HG02623 (cell line): ENCODE measurements around the gene EZH2.

Source experiments
- ATAC-seq: cut with Tn5 transposase; IDR thresholded peaks from one replicate; pipeline ENCODE4 v1.9.1; 2021; ENCODE audit warnings: moderate library complexity; ENCODE audit not compliant: unreplicated experiment

Gene EZH2

DNA sequence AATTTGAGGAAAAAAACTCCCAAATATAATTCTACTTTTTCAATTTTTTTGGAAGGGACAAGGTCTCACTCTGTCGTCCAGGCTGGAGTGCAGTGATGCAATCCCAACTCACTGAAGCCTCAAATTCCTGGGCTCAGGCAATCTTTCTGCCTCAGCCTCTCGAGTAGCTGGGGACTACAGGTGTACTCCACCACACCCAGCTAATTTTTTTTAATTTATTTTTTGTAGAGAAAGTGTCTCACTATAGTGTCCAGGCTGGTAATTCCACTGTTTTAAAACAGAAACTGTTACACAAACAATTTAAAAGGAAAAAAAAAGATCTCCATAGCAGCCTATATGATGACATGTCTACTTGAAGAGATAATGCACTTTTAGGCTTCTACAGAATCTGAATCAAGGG, 25.6 kb downstream of the EZH2 start:
- no peak for ATAC-seq

DNA sequence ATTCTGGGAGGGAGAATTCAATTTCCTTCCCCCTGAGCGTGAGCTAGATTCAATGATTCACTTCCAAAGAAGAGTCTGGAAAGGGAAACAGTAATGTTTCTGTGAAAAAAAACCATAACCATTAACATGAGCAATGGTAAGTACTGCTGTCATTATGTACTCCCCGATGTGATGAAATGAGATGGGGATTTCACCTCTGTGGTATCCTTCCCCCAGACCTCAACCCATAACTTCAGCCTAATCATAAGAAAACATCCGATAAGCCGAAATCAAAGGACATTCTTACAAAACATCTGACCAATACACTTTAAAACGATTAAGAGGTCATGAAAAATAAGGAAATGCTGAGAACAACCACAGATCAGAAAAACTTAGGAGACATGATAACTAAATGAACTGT, 27.2 kb downstream of the EZH2 start:
- no peak for ATAC-seq

DNA sequence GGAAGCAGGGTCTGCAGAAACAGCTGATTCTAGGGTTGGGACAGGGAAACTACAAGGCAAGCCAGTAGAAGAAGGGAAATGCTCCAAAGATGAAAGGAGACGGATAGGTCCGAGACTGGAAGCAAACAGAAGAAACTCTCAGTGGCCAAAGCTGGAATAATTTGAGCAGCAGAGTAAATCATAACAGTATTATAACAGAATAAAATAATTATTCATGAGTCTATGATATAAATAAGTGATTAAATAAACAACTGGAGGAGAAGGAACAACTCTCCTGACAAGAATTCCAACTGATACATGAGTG, 27.6 kb downstream of the EZH2 start:
- peak; percentile 5 for ATAC-seq

DNA sequence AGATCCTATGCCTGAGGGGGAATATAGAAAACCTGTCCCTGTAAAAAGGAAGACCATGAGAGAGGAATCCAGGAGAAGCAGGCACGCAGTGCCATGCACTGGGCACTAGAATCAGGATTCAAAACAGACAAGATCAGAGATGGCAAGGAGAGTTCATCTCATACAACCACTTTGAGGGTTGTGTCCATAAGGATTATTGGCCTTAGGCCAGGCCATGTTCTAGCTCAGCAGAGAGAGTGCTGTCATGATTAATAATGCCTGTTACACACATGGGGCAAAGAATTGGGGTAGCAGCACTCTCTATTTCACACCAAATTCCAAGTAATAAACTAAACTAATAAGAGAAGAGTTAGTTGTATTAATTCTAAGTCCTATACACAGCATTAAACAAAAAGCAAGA, 29.1 kb downstream of the EZH2 start:
- ATAC-seq = no peak

DNA sequence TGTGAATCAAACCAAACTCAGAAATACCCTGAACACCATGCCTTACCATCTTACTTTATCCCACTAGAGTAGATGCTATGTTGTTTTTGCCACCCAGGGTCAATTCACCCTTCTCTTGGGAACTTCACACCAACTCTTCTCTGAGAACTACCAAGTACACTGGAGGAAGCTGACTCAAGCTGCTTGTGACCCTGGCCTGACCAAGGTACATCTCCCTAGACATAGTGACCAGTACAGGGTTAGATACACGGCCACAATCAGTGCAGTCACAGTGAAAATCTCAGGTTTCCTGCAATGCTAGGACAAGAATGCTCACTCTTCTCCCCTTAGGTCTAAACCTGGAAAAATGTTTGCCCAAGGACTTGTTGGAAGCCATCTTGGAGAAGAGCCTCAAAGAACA, 31.8 kb downstream of the EZH2 start:
- no peak for ATAC-seq

DNA sequence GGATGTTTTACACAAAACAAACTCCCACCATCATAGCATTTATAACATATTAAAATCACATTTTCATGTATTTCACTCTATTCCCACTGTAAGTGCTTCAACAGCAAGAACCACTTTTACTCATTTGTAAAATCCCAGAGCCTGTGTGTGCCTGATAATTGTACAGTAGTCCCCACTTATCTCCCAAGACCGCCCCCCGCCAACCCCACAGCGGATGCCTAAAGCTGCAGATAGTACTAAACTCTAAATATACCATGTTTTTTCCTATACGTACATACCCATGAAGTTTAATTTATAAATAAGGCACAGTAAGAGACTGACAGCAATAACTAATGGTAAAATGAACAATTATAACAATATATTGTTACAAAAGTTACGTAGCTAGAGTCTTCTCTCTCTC, 33.5 kb downstream of the EZH2 start:
- no peak for ATAC-seq

DNA sequence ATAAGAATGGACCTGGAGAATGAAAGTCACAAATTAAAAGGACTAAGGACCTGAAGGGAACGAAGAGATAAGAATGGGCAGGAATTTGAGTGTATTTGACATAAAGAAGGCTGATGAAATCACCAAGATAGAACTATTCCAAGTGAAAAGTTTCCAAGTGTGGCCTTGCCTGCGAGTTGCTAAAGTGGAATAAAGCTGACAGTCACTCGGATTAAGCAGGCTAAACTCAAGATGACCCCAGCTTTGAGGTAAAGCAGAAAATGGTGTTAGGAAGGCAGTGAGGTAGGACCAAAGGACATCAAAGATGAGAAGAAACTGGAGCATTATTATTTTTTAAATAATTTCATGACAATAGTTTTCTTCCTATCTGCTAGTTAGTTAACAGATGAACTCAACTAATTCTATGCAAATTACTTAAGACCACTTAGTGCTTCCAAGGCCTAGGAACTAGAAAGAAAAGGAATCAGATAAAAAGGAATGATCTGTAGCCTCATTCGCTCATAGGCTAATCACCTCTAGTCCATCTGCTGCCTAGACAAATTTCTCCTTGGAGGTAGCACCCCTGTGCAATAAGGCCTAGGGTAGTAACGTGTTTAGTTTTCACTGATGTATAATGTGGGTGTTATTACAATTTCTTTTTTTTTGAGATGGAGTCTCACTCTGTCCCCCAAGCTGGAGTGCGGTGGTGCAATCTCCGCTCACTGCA, 34.5 kb downstream of the EZH2 start:
- ATAC-seq = no peak

DNA sequence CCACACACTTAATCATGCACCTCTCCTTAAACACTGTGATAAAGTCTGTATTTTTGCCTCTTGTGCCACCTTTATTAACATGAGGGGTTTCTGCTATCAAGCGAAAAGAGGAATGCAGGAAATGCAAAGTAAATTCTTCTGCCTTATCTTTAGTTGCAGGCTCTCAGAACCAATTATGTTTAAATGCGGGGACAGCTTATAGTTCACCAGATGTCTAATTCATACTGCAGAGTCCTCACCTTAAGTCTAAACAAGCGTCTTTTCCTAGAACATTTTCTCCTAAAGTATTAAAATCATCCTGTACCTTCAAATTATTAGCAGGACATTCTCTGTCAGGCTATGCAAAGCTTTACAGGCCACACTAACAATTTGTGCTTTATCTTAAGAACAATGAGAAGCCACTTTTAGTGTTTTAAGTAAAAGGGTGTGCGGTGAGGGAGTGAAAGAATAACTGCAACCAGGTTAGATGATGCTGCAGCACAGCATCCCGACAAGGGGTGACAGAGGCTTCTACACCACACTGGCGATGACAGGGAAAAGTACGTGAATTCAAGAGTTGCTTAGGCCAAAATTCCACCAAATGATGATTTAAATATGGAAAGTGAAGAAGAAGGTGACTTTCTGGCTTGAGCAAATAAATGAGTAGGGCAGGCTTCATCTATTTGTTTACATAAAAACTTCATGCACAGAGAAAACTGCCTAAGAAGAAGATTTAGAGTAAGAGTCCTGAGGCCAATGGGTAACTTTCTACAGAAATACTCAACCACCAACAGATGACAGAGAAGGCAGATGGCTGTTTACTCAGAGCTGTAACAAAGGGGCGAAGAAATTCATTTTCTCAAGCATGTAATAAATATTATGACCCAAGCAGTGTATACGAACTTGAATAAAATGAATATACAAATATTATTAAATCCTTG, 36.0 kb downstream of the EZH2 start:
- no peak for ATAC-seq

DNA sequence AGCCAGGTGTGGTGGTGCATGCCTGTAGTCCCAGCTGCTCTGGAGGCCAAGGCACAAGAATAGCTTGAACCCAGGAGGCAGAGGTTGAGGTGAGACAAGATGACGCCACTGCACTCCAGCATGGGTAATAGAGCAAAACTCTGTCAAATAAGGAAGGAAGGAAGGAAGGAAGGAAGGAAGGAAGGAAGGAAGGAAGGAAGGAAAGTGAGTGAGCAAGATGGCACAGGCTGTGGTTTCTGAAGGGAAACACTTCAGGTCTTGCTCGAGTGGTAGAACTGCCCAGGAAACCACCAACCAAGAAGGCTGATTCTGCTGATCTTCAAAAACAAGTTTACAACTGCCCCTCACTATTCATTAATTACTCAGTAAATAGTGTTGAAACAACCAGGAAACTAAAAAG, 45.2 kb downstream of the EZH2 start:
- no peak for ATAC-seq

DNA sequence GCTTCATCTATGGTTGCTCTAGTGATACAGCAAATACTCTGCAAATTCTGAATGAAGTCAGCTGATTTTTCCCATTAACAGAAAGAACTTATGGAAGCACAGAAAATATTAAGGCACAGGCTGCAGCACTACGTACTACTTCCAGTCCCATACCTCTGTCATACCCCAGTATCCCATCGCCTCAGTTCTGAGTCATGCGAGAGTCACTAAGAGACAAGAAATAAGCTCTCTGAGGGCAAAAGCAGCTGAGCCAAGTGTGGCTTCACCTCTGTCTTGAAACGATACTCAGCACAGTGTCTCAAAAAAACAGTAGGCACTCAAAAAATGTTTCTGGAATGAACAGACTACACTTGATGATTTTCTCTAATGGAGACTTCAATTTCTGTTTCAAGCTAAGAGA, 48.2 kb downstream of the EZH2 start:
- ATAC-seq = no peak

DNA sequence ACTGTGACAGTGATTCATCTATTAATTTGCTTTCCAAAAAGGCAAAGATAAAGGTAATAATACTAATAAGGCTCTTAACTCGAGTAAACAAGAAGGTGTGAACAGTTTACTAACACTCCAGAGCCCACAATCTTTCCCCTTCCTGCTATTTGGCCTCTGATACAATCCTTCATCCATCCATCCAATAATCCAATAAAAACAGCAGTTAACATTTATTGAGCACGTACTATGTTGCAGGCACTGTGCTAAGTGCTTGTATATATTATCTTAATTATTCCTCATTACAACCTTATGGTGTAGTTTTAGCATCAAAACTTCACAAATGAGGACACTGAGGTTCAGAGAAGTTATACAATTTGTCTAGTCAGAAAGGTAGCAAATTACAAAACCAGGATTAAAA, 49.5 kb downstream of the EZH2 start:
- no peak for ATAC-seq

DNA sequence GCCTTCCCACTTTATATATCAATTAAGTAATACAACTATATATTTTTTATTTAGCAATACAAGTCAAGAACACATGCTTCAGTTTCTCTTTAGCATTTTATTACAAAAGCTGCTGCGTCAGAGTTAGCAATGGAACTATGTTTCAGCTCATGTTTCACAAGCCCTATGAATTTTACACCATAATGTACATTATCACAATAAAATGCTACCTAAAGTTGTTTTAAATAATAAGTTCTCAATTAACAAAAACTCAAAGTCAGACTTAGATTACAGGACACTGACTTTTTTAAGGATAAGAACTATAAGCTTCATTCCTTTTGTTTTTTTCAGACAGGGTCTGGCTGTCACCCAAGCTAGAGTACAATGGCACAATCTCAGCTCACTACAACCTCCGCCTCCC, 52.3 kb downstream of the EZH2 start:
- no peak for ATAC-seq

DNA sequence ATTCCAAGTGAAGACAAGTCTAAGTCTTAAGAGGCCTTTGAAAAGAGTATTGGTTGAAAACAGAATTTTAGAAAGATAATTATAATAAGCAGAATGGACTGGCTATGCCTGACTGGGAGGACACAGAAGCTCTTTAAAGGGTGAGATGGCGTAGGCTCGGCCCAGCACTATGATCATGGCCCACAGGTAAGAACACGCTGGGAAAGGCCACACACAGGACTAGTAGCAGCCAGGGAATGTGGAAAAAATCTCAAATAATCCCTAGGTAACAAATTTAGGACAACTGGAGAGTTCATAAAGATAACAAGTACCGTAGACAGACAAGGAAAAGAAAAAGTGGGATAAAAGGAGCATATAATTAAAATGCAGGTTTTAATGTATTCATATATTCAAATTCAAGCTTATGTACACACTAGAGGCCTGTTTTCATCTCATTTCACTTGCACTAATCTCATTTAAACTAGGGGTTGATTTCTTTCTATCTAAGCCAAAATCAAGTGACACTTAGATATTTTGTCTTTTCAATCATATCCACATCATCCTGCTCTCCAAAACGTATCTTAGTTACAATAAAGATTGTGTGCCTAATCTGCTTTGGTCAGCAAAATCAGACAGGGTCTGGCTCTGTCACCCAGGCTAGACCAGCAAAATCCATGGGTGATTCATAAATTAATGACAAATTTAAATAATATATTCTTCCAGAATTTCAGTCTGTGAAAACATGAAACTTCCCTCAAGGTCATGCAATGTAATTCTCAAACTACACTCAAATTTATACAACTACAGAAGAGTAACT, 53.0 kb downstream of the EZH2 start:
- ATAC-seq = no peak

DNA sequence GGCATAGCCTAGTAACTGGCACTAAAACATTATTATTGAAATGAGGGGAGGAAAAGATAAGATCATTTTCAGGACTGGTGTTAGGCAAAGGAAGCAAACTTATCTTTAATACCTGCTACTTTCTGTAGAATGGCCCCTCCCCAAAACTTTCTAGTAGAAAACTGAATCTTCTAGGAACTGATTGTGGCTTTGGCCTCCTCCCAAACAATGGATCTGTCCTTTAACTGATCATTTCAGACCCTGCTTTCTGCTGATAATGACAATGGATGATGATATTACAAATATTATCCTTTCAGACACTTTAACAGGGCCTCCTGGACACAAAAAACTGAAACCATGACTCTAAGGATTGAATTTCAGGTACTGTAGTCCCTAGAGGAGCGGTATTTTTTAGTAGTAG, 55.1 kb downstream of the EZH2 start:
- ATAC-seq = no peak

DNA sequence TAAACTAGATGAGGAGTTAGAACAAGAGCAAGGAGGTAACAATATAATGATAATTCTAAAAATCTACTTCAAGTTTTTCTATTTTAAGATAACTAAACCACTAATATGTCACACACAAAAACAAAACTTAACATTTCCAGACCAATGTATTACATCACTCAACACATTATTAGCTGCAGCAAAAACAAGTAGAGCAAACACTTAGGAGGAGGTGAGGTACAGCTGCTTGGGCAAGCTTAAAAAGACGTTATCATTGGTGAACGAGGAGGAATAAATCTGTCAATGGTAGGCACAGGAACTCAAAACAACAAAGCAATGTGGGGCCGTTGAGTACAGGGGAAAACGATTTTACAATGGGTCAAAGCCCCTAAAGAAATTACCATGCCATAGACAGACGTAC, 58.8 kb downstream of the EZH2 start:
- no peak for ATAC-seq

DNA sequence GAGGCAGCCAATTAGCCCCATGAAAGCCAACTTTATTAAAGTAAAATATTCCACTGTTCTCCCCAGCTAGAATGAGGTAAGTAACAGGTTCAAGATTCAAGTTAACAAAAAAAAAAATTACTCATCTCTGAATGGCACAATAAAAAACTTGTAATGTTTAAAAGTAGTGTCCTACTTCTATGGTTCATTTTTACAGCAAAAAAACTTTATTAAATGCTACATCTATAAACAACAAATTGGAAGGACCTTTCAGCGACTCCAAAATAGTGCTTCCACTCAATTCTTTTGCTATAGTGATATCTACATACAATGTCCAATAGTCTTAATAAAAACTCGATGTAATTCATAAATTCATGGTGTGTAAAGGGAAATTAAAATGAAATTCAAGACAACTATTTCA, 59.2 kb downstream of the EZH2 start:
- ATAC-seq = no peak

DNA sequence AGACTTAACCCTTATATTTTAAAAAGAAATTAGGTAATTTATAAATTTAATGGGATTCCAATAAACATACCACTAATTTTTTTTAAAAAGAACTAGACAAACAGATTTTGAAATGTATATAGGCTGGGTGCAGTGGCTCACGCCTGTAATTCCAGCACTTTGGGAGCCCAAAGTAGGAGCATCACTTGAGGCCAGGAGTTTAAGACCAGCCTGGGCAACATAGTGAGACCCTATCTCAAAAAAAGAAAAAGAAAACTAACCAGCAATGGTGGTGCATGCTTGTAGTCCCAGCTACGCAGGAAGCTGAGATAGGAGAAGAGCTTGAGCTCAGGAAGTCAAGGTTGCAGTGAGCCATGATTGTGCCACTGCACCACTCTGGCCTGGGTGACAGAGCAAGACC, 62.7 kb downstream of the EZH2 start:
- ATAC-seq = no peak

DNA sequence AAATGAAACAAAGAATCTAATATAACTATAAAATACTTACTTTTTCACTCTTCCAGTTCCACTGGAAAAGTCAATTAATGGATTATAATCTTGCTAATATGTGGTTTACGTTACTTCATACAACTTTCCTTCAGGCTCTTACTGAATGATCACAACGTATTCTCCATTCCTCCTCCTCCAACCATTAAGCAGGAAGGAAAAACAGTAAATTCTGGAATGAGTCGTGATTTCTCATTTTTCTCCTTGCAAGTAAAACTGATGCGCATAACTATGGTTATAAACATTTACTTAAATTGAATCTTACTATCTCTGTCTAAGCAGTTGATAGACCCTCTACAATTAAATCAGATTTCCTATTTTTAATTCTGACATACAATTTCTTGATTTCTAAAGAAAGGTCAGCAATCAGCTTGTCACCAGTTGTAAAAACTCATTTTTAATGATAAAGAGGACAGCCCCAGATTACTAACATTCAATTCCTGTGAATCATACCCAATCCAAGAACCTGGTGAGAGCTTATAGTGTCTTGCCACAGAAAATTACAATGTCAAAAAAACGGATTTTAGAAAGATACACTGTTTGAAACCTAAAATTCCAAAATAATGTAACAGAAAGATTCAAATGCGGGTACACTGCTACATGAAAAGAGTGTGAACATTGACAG, 64.3 kb downstream of the EZH2 start:
- ATAC-seq = no peak

DNA sequence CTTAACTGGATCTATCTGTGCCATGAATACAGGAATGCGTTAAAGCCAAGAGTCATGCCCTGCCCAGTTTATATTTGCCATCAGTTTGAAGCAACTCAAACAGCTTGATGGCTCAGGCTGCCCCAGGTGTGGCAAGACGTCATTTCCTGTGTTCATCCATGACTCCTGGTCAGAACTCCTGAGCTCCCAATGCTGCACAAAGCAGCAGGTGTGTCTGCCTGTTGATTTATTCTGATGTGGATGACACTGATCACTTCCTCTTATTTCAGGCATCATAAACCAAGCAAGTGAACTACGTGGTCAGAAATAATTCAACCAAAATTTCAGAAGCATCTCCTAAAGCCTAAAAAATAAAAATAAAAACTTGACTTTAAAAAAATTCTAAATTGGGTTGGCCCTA, 68.5 kb downstream of the EZH2 start:
- ATAC-seq = no peak

DNA sequence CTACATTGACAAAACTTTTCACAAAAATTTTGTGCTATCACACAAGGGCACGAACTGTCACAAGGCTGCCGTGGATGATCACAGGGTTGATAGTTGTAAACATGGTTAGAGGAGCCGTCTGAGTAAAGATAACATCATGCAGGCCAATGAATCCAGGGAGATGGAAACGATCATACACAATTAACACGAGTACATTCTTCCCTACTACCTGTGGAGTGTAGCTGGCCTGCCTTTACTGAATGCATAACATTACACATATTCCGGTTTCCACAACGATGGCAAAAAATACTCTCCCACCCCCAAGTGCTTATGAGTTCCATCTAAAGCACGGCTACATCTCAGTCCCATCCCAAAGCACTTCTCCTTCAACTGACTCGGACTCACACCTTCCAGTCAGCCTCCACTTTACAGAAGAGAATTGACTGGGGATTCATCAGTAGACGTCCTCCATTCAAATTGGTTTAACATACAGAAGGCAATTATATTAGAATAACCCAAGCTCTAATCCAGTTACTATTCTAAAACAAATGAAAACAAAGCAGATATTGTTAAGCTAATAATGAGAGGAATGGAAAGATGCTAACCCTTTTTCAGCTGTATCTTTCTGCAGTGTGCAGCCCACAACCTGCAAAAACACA, 69.0 kb downstream of the EZH2 start:
- ATAC-seq = no peak

DNA sequence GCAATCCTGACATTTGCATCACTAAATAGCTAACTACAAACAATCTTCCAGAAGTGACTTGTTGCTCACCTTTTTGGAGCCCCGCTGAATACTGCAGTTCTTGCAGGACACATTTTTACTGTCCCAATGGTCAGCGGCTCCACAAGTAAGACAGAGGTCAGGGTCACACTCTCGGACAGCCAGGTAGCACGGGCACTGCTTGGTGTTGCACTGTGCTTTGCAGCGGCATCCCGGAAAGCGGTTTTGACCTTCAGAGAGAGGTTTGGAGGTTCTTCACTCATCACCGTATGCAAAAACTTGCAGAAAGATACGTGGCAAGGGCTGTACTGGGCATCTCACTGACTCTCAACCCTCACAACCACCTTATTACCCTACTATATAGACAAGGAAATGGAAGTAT, 70.2 kb downstream of the EZH2 start:
- no peak for ATAC-seq
